ENCODE results near the gene DHRS13. TPM values are rescaled to one million over a fixed set of nuclear protein-coding genes. Genes with fewer than 3 reads are reported as not detected.
"Not testable (repeated sequence)": the region's sequence is repeated elsewhere in the genome, so short reads cannot be mapped to it uniquely, and the experiment has no call there.

The DHRS13 gene
- total RNA-seq, 2 donors from 2014 or later = 21.0 TPM

DNA sequence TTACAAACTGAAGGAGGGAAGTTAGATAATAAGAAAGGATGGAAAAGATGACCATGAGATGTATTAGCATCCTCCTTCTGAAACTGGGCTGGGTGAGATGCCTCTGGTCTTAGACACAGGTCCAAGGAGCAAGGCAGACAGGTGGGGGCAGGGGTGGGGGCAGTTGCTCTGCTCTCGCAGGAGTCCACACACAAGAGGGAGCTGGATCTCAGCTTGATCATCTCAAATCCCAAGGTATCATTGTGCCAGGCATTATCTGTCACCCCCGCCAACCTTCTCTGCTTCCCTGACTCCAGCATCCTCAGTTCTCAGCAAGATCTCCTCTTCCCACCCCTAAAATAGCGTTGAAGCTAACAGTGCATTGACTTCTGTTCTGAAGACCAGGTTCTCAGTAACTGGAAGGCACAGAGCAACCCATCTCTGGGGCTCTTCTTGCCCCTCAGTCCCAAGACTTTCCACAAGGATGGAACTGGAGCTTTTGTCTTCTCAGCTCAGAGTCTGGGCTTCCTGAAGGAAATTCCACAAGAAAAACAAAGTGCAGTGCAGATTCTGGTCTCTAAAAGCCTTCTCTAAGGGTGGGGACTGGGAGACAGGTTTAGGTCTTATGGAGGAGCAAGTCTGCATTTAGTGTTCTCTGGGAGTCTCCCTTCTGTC is 7.0 kb downstream of the DHRS13 start:
- H3K27ac Mint-ChIP-seq = peak overlapping the region; percentile 98
- H3K4me1 Mint-ChIP-seq = peaks cover 52% of the 10 kb centered on the region
- no peaks in the 10 kb centered on the region for H3K9me3 ChIP-seq (ENCODE audit: control insufficient read depth, low read length, poor library complexity, severe bottlenecking)
- DNase-seq (no peak), ATAC-seq (no peak)
- H3K27me3 Mint-ChIP-seq = no peaks in the 10 kb centered on the region
- H3K36me3 Mint-ChIP-seq (ENCODE audit: low read depth) = peaks cover 3% of the 10 kb centered on the region
- peak overlapping the region; percentile 97 for H3K4me3 Mint-ChIP-seq

DNA sequence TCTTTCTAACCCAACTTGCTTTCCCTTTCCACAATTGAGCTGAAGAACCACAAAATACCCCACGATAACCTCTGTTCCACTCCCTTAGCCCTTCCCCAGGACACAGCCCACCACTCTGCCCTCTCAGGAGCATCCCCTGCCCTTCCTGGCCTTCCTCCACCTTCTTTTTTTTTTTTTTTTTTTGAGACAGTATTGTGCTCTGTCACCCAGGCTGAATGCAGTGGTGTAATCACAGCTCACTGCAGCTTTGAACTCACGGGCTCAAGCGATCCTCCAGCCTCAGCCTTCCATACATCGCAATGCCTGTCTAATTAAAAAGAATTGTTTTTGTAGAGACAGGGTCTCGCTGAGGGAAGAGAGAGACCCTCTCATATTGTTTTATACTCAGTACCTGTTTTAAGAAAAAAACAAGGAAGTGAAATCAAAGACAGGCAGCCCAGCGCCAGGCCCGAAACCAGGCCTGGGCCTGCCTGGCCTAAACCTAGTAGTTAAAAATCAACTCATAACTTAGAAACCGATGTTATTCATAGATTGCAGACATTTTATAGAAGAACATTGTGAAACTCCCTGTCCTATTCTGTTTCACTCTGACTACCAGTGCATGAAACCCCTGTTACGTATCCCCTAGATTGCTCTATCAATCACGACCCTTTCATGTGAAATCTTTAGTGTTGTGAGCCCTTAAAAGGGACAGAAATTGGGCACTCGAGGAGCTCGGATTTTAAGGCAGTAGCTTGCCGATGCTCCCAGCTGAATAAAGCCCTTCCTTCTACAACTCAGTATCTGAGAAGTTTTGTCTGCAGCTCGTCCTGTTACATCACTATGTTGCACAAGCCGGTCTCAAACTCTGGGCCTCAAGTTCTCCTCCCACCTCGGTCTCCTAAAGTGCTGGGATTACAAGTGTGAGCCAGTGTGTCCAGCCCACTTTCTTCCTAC is 9.4 kb downstream of the DHRS13 start:
- H3K36me3 Mint-ChIP-seq (ENCODE audit: low read depth); H3K27me3 Mint-ChIP-seq; H3K9me3 ChIP-seq (ENCODE audit: control insufficient read depth, low read length, poor library complexity, severe bottlenecking); DNase-seq: not testable (repeated sequence)
- H3K27ac Mint-ChIP-seq = peak overlapping the region; percentile 100
- peak; percentile 48 for ATAC-seq
- peaks cover 46% of the 10 kb centered on the region for H3K4me1 Mint-ChIP-seq
- peak overlapping the region; percentile 90 for H3K4me3 Mint-ChIP-seq

- H3K27ac Mint-ChIP-seq = peak overlapping the region; percentile 88
- ATAC-seq (no peak), DNase-seq (no peak)
- peak overlapping the region; percentile 28 for H3K4me3 Mint-ChIP-seq
- peaks cover 38% of the 10 kb centered on the region for H3K4me1 Mint-ChIP-seq
- H3K9me3 ChIP-seq (ENCODE audit: control insufficient read depth, low read length, poor library complexity, severe bottlenecking) = no peaks in the 10 kb centered on the region
- no peaks in the 10 kb centered on the region for H3K27me3 Mint-ChIP-seq
- no peaks in the 10 kb centered on the region for H3K36me3 Mint-ChIP-seq (ENCODE audit: low read depth)
Measured at GRCh38 chr17:28892024-28892423, 10.9 kb downstream of the DHRS13 start.

DNA sequence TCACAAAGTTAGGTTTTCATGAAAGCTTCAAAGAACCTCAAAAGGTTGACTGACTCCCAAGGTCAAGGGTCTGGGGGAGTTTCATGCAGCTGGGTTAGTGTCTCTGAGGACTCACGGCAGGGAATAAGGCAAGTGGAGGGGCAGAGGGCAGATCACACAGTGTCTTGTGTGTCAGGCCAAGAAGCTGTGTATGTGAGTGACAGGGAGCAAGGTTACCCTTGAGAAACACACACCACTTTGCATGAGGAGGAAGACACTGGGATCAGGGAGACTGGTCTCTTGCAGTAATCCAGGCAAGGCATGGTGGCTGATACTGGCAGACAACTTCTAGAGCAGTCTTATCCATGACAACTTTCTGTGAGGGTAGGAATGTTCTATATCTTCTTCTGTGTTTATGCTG is 11.7 kb downstream of the DHRS13 start:
- Mint-ChIP-seq H3K27ac (peak overlapping the region; percentile 88), H3K4me3 (no peak overlapping the region)
- no peak for ATAC-seq

GRCh38 chr17:28889996-28890395 is 12.9 kb downstream of the DHRS13 start:
- no peaks in the 10 kb centered on the region for H3K9me3 ChIP-seq (ENCODE audit: control insufficient read depth, low read length, poor library complexity, severe bottlenecking)
- H3K27ac Mint-ChIP-seq = peak overlapping the region; percentile 49
- H3K4me3 Mint-ChIP-seq = no peak overlapping the region
- H3K4me1 Mint-ChIP-seq = peaks cover 30% of the 10 kb centered on the region
- DNase-seq = no peak
- H3K27me3 Mint-ChIP-seq = no peaks in the 10 kb centered on the region
- H3K36me3 Mint-ChIP-seq (ENCODE audit: low read depth) = peaks cover 1% of the 10 kb centered on the region
- no peak for ATAC-seq

More for the DNA sequence above, 11.7 kb downstream of the DHRS13 start:
- Mint-ChIP-seq H3K27me3 (no peaks in the 10 kb centered on the region), H3K36me3 (ENCODE audit: low read depth) (no peaks in the 10 kb centered on the region), H3K4me1 (peaks cover 35% of the 10 kb centered on the region)
- H3K9me3 ChIP-seq (ENCODE audit: control insufficient read depth, low read length, poor library complexity, severe bottlenecking) = no peaks in the 10 kb centered on the region
- no peak for DNase-seq

- Mint-ChIP-seq H3K4me1 (peaks cover 31% of the 10 kb centered on the region), H3K4me3 (no peak overlapping the region), H3K36me3 (ENCODE audit: low read depth) (peaks cover 2% of the 10 kb centered on the region), H3K27ac (no peak overlapping the region), H3K27me3 (no peaks in the 10 kb centered on the region)
- DNase-seq = no peak
- H3K9me3 ChIP-seq (ENCODE audit: control insufficient read depth, low read length, poor library complexity, severe bottlenecking) = no peaks in the 10 kb centered on the region
- no peak for ATAC-seq
Measured at GRCh38 chr17:28888832-28889231, 14.0 kb downstream of the DHRS13 start.

DNA sequence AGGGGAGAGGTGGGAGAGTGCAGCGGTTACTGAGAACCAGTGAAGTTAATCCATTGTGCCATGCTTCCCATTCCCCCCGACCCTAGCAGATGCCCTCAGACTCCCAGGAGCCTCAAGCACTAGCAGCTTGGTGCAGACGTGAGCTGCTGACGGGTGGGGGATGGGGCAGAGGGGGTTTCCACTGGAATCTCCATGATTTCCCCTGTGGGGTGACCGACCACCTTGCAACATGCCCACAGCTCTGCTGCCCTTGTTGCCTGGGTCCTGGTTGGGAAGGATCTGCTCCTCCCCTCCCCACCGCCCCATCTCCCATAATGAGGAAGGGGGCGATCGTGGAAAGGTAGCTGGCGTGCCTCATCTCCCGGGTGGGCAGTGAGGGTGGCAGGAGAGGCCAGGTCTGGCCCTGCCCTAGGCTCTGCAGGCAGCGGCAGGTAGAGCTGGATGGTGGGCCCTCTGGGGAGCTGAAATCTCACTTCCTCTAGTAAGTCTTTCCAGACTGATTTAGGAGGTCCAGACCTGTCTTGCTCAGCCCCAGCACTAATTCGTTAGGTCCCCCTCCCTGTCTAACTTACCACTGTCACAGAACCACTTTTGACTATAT is 14.9 kb downstream of the DHRS13 start:
- H3K36me3 Mint-ChIP-seq (ENCODE audit: low read depth) = peaks cover 2% of the 10 kb centered on the region
- H3K27ac Mint-ChIP-seq = no peak overlapping the region
- ATAC-seq (no peak), DNase-seq (no peak)
- peaks cover 23% of the 10 kb centered on the region for H3K4me1 Mint-ChIP-seq
- no peaks in the 10 kb centered on the region for H3K9me3 ChIP-seq (ENCODE audit: control insufficient read depth, low read length, poor library complexity, severe bottlenecking)
- no peaks in the 10 kb centered on the region for H3K27me3 Mint-ChIP-seq
- H3K4me3 Mint-ChIP-seq = no peak overlapping the region

GRCh38 chr17:28885951-28886350 is 16.9 kb downstream of the DHRS13 start:
- peaks cover 4% of the 10 kb centered on the region for H3K36me3 Mint-ChIP-seq (ENCODE audit: low read depth)
- no peak for DNase-seq
- peak overlapping the region; percentile 39 for H3K27ac Mint-ChIP-seq
- H3K9me3 ChIP-seq (ENCODE audit: control insufficient read depth, low read length, poor library complexity, severe bottlenecking) = no peaks in the 10 kb centered on the region
- no peak for ATAC-seq
- H3K27me3 Mint-ChIP-seq = no peaks in the 10 kb centered on the region
- H3K4me1 Mint-ChIP-seq = peaks cover 11% of the 10 kb centered on the region
- H3K4me3 Mint-ChIP-seq = no peak overlapping the region

DNA sequence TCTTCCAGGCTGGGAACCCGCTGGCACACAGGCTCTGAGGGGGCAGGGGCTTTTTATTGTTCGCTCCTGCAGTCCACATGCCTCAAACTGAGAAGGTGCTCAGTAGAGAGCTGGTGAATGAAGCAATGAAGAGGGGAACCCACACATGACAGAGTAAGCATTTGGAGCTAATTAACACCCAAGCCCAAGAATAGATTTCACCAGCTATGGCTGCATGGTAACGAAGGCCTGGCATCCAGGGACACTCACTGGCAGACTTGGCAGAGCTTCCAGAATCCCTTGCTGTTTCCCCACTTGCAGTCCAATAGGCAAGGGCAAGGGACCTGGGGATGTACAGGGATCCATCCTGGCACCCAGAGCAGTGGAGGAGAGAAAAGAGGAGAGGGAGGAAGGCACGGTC is 17.5 kb downstream of the DHRS13 start:
- H3K27me3 Mint-ChIP-seq = no peaks in the 10 kb centered on the region
- ATAC-seq (no peak), DNase-seq (no peak)
- H3K27ac Mint-ChIP-seq = peak overlapping the region; percentile 21
- no peak overlapping the region for H3K4me3 Mint-ChIP-seq
- no peaks in the 10 kb centered on the region for H3K9me3 ChIP-seq (ENCODE audit: control insufficient read depth, low read length, poor library complexity, severe bottlenecking)
- peaks cover 4% of the 10 kb centered on the region for H3K36me3 Mint-ChIP-seq (ENCODE audit: low read depth)
- peaks cover 10% of the 10 kb centered on the region for H3K4me1 Mint-ChIP-seq

- DNase-seq (no peak), ATAC-seq (no peak)
- peaks cover 10% of the 10 kb centered on the region for H3K4me1 Mint-ChIP-seq
- H3K9me3 ChIP-seq (ENCODE audit: control insufficient read depth, low read length, poor library complexity, severe bottlenecking) = no peaks in the 10 kb centered on the region
- H3K27me3 Mint-ChIP-seq = no peaks in the 10 kb centered on the region
- no peak overlapping the region for H3K27ac Mint-ChIP-seq
- peaks cover 8% of the 10 kb centered on the region for H3K36me3 Mint-ChIP-seq (ENCODE audit: low read depth)
- no peak overlapping the region for H3K4me3 Mint-ChIP-seq
Measured at GRCh38 chr17:28883967-28884702, 18.7 kb downstream of the DHRS13 start.

GRCh38 chr17:28882154-28882895 is 20.6 kb downstream of the DHRS13 start:
- Mint-ChIP-seq H3K27me3 (no peaks in the 10 kb centered on the region), H3K36me3 (ENCODE audit: low read depth) (peaks cover 14% of the 10 kb centered on the region), H3K4me3 (no peak overlapping the region), H3K4me1 (peaks cover 13% of the 10 kb centered on the region), H3K27ac (no peak overlapping the region)
- DNase-seq = no peak
- H3K9me3 ChIP-seq (ENCODE audit: control insufficient read depth, low read length, poor library complexity, severe bottlenecking) = no peaks in the 10 kb centered on the region
- no peak for ATAC-seq

GRCh38 chr17:28881533-28882056 is 21.3 kb downstream of the DHRS13 start:
- Mint-ChIP-seq H3K36me3 (ENCODE audit: low read depth) (peaks cover 14% of the 10 kb centered on the region), H3K27ac (no peak overlapping the region), H3K4me3 (no peak overlapping the region), H3K4me1 (peaks cover 13% of the 10 kb centered on the region), H3K27me3 (no peaks in the 10 kb centered on the region)
- H3K9me3 ChIP-seq (ENCODE audit: control insufficient read depth, low read length, poor library complexity, severe bottlenecking) = no peaks in the 10 kb centered on the region
- DNase-seq (no peak), ATAC-seq (no peak)

All from T-helper 17 cell (primary cell).